Measurements from ENCODE around the gene PHLDA3. TPM values are rescaled to one million over a fixed set of nuclear protein-coding genes. Genes with fewer than 3 reads are reported as not detected.
A peak's percentile ranks its signal among the peaks of the same experiment; 100 is the strongest.

The PHLDA3 gene
- total and polyA plus RNA-seq, 8 donors = 11.1 to 82.7 (median 18.1) TPM

GRCh38 chr1:201513498-201514243 is 44.7 kb upstream of the PHLDA3 start:
- no peaks in the 10 kb centered on the region for H3K27me3 ChIP-seq
- H3K27ac ChIP-seq = no peak overlapping the region
- H3K4me1 ChIP-seq = peaks cover 12 to 25% of the 10 kb centered on the region in 2 donors
- no peak for ATAC-seq
- DNase-seq = no peak
- H3K9me3 ChIP-seq = no peaks in the 10 kb centered on the region
- no peak for TF ChIP-seq CTCF (IDR thresholded peaks at IDR 0.05)
- intact Hi-C loops (cut with DNase I) = loop anchor here in 1 of 2 donors (10.0 kb wide), 1 partner anchor 69 kb away; no protein-coding TSS in a partner anchor
- no peaks in the 10 kb centered on the region for H3K36me3 ChIP-seq
- H3K4me3 ChIP-seq = no peak overlapping the region

- Histone ChIP-seq H3K27ac (peak overlapping the region; percentile 77 to 83), H3K4me1 (peaks cover 12 to 36% of the 10 kb centered on the region in 2 donors), H3K9me3 (no peaks in the 10 kb centered on the region), H3K27me3 (no peaks in the 10 kb centered on the region), H3K4me3 (no peak overlapping the region), H3K36me3 (no peaks in the 10 kb centered on the region)
- no peak for TF ChIP-seq CTCF (IDR thresholded peaks at IDR 0.05)
- DNase-seq (peak in 3 of 4 donors; percentile 83 to 86 (median 86)), ATAC-seq (peak; percentile 86)
- intact Hi-C loops (cut with DNase I) = loop anchor here in 1 of 2 donors (10.0 kb wide), 1 partner anchor 67 kb away; no protein-coding TSS in a partner anchor
Observed at GRCh38 chr1:201511941-201512539, 43.1 kb upstream of the PHLDA3 start.

DNA sequence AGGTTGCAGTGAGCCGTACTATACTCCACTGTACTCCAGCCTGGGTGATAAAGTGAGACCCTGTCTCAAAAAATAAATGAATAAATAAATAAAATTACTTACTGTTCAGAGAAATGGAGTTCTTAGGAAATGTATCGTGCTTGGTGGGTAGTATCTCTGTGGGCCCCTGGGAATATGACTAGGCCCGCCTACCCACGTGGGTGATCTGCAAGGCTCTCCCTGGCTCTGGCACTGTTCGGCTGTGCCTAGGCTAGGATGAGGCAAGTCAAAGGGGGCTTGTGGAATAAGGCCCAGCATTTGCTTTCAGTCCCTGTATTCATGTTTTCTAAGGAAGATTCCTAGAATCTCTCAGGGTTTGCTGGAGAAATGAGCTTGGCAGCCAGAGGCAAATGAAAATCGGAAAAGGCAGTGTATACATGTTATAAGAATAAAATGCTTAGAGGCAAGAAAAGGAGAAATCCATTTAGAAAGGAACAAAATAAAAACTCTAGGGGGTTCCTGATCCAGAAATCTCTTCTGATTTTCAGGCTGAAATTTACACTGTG is 42.5 kb upstream of the PHLDA3 start:
- TF ChIP-seq CTCF (IDR thresholded peaks at IDR 0.05) = no peak
- ATAC-seq (no peak), DNase-seq (no peak)
- Histone ChIP-seq H3K27me3 (no peaks in the 10 kb centered on the region), H3K27ac (peak overlapping the region; percentile 77 to 83), H3K9me3 (no peaks in the 10 kb centered on the region), H3K4me1 (peaks cover 12 to 42% of the 10 kb centered on the region in 2 donors), H3K4me3 (no peak overlapping the region), H3K36me3 (no peaks in the 10 kb centered on the region)
- intact Hi-C loops (cut with DNase I) = loop anchor here in 1 of 2 donors (10.0 kb wide), 1 partner anchor 67 kb away; no protein-coding TSS in a partner anchor

DNA sequence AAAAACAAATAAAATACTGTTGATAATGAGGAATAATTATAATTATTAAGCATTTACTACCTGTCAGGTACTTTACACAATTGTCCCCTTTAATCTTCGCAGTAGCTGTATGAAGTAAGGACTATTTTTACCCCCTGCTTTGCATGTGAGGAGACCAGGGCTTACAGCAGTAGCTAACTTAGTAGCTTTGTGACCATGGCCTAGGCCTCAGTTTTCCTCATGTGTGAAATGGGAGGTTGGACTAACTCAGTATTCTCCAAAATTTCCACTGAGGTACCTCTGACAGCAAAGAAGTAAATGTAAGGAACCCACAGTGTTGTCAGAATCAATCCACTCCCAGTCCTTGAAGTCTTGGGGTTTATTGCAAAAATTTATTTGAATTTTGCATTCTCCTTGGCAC is 41.7 kb upstream of the PHLDA3 start:
- TF ChIP-seq CTCF (IDR thresholded peaks at IDR 0.05) = no peak
- Histone ChIP-seq H3K4me1 (peaks cover 17 to 49% of the 10 kb centered on the region in 2 donors), H3K36me3 (no peaks in the 10 kb centered on the region), H3K9me3 (no peaks in the 10 kb centered on the region), H3K27me3 (no peaks in the 10 kb centered on the region), H3K27ac (peak overlapping the region in 1 of 2 donors; percentile 83), H3K4me3 (no peak overlapping the region)
- ATAC-seq (no peak), DNase-seq (no peak)
- intact Hi-C loops (cut with DNase I) = loop anchor here in 1 of 2 donors (10.0 kb wide), 1 partner anchor 66 kb away; no protein-coding TSS in a partner anchor

Data from left lung (tissue), 10 donors.